NT2/D1 (cell line): ENCODE data around the gene EOLA1.
"Not testable (repeated sequence)": the region's sequence is repeated elsewhere in the genome, so short reads cannot be mapped to it uniquely, and the experiment has no call there.

Source experiments
- DNase-seq: peaks from one replicate; pipeline ENCODE4 v3.0.0-alpha.2; 2011; ENCODE audit warnings: low read depth, low spot score
- H3K27me3 ChIP-seq: 2 replicates; pipeline ENCODE4 v1.6.0; 2011; ENCODE audit warnings: mild to moderate bottlenecking; ENCODE audit not compliant: insufficient read length, insufficient read depth
- H3K36me3 ChIP-seq: 2 replicates; pipeline ENCODE4 v1.6.1; 2011; ENCODE audit warnings: mild to moderate bottlenecking, low read length, mixed read lengths; ENCODE audit not compliant: insufficient read depth, insufficient read length
- H3K4me1 ChIP-seq: 2 replicates; pipeline ENCODE4 v1.5.1; 2011; ENCODE audit not compliant: insufficient read depth, insufficient read length
- H3K4me3 ChIP-seq: 2 replicates; pipeline ENCODE4 v1.5.1; 2011; ENCODE audit warnings: low read depth; ENCODE audit not compliant: insufficient read length
- H3K9ac ChIP-seq: 2 replicates; pipeline ENCODE4 v1.6.0; 2011; ENCODE audit warnings: low read depth; ENCODE audit not compliant: insufficient read length
- H3K9me3 ChIP-seq: 2 replicates; pipeline ENCODE4 v1.5.1; 2011; ENCODE audit warnings: mild to moderate bottlenecking, low read length; ENCODE audit not compliant: insufficient read depth
- SUZ12 ChIP-seq: IDR thresholded peaks from 2 replicates; pipeline ENCODE4 v1.6.1; 2011; ENCODE audit not compliant: insufficient read length, insufficient read depth; ENCODE audit errors: extremely low read depth
- YY1 ChIP-seq: IDR thresholded peaks from 2 replicates; pipeline ENCODE4 v1.6.1; 2011; ENCODE audit not compliant: insufficient read length, insufficient read depth
- ZNF274 ChIP-seq: IDR thresholded peaks from 2 replicates; pipeline ENCODE4 v1.6.1; 2011; ENCODE audit warnings: mild to moderate bottlenecking, low read depth, low read length

The EOLA1 gene

DNA sequence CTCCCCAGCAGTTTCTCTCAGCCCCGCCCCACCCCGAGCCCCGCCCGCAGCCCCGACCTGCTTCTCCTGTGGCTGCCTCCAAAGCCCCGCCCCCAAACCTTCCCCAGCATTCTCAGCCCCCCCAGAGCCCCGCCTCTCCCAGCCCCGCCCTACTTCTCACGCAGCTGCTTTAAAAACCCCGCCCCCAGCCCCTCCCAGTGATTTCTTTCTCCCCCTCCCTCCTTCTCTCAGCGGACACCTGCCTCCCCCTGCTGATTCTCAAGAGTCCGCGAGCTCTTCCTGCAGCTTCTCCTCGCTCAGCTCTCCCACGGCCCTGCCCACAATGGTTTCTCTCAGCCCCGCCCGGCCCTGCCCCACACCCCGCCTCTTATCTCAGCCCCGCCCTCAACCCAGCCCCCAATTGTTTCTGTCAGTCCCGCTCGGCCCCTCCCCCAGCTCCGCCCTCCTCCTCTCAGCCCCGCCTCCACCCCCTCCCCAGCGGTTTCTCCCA is 636 bp upstream of the EOLA1 start:
- Histone ChIP-seq H3K4me1 (no peaks in the 10 kb centered on the region), H3K4me3 (no peak overlapping the region), H3K27me3 (peaks cover 9% of the 10 kb centered on the region), H3K9ac (no peak overlapping the region), H3K9me3 (no peaks in the 10 kb centered on the region), H3K36me3 (no peaks in the 10 kb centered on the region)
- peak; percentile 44 for DNase-seq
- TF ChIP-seq SUZ12 = no peak
- TF ChIP-seq YY1 = no peak
- TF ChIP-seq ZNF274 = no peak

DNA sequence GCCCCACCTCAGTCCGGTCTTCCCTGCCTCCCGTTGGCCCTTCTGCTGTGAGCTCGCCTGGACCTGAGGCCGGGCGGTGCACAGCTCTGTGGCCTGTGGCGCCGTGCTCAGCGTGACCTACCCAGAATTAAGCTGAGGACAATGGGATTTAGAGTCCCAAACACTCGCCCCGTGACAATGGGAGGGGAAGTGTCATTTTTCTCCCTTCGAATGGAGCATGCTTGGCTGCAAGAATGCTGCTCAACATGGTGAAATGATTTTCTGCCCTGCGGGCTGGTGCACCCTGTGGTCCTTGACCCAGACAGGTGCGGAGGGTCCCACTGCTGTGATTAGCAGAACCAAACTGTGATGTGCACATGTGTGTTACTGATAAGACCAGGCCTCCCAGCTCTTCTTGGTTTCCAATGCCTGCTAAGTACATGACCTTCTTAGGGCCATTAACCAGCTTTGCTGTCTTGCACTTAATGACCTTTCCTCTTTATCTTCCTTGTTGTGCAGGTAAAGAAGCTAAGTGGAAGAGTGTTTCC is 772 bp downstream of the EOLA1 start:
- Histone ChIP-seq H3K4me3 (peak overlapping the region; percentile 60), H3K9ac (peak overlapping the region; percentile 61), H3K36me3 (no peaks in the 10 kb centered on the region), H3K4me1 (no peaks in the 10 kb centered on the region), H3K9me3 (no peaks in the 10 kb centered on the region), H3K27me3 (peaks cover 9% of the 10 kb centered on the region)
- no peak for DNase-seq
- TF ChIP-seq YY1 (no peak), ZNF274 (no peak), SUZ12 (no peak)

DNA sequence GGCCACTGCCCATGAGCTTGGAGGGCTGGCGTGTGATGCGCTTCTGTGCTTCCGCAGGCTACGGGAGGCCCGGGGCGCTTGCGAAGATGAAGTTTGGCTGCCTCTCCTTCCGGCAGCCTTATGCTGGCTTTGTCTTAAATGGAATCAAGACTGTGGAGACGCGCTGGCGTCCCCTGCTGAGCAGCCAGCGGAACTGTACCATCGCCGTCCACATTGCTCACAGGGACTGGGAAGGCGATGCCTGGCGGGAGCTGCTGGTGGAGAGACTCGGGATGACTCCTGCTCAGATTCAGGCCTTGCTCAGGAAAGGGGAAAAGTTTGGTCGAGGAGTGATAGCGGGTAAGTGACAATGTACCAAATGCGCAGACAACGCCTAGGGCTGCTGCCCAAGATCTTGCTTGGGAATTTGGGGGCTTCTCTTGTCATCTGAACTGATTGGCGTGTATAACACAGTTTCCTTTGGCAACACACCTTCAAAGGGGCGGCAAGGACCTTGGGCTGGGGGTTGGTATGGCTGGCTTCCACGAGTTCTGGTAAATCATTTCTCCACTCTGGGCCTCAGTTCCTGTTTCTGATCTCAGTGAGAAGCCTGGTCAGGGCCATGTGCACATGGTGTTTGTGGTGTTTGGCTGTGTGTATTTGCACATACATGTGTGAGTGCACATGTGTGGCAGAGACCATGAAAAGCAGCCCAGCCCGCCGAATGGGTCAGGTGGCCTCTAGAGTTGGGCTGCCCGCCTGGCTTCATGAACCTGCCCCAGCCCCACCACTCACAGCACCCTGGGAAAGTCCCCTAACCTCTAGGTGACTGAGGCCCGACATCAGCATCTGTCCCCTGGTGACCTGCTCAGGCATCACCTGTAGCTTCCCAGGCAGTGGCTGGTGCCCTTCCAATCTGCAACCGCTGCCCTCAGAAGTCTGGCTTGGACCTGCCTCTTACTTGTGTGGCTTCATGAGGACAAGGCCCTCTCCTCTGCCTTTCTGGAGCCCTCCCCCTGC is 5.0 kb downstream of the EOLA1 start:
- not testable (repeated sequence) for H3K4me1 ChIP-seq, H3K4me3 ChIP-seq, H3K36me3 ChIP-seq, H3K27me3 ChIP-seq, H3K9ac ChIP-seq, H3K9me3 ChIP-seq
- peak; percentile 8 for DNase-seq

DNA sequence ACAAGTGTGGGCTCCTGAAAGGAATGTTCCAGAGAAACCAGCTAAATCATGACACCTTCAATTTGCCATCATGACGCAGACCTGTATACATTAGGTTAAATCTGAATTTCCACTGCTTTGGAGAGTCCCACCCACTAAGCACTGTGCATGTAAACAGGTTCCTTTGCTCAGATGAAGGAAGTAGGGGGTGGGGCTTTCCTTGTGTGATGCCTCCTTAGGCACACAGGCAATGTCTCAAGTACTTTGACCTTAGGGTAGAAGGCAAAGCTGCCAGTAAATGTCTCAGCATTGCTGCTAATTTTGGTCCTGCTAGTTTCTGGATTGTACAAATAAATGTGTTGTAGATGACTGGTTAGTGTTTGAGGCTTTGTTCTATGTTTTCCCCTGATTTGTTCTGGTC is 6.2 kb downstream of the EOLA1 start:
- DNase-seq, H3K9me3 ChIP-seq, H3K9ac ChIP-seq, H3K4me1 ChIP-seq, H3K4me3 ChIP-seq, H3K27me3 ChIP-seq, H3K36me3 ChIP-seq: not testable (repeated sequence)

DNA sequence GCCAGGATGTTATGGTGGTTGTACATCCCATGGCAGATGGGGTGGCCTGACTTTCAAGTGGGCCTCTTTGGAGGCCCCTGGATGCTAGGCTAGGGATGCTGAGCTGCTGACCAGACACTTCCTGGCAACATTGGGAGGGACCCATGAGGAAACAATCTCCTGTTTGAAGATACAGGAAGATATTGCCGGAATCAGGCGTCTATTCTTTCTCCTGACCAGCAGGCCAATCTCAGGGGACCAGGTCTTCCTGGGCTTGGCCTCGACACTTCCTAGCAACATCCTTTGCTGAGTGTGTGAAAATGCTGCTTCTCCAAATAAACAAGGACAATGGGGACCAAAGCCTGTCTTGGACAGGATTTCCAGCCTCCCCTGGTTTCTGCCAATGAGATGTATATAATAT is 7.0 kb downstream of the EOLA1 start:
- H3K4me1 ChIP-seq, H3K9ac ChIP-seq, H3K9me3 ChIP-seq, DNase-seq, H3K27me3 ChIP-seq, H3K36me3 ChIP-seq, H3K4me3 ChIP-seq: not testable (repeated sequence)

DNA sequence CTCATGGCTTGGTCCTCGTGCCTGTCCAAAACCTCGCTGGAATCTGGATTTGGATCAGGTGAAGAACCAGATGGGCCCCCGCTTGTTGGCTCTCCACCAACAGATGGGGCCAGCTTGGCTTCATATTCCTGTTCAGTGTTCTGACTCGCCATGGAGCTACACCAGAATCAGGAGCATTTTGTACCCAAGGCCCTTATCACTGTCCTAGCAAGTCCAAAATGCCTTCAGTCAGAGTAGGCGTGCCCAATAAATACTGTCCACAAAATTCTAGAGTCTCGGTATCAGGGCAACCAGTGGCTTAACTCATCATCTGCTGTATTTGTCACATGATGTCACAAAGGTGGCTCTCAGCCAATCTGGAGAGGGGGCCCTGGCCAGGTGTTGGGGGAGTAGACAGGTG is 8.9 kb downstream of the EOLA1 start, which contains the start of gene HSFX3:
Gene HSFX3, minus strand, starts transcription at position 224 of the 400 bp plus-strand sequence. Its CDS starts 72 bp downstream, at position 152.
- not testable (repeated sequence) for H3K4me1 ChIP-seq, H3K9ac ChIP-seq, H3K36me3 ChIP-seq, DNase-seq, H3K9me3 ChIP-seq, H3K4me3 ChIP-seq, H3K27me3 ChIP-seq

DNA sequence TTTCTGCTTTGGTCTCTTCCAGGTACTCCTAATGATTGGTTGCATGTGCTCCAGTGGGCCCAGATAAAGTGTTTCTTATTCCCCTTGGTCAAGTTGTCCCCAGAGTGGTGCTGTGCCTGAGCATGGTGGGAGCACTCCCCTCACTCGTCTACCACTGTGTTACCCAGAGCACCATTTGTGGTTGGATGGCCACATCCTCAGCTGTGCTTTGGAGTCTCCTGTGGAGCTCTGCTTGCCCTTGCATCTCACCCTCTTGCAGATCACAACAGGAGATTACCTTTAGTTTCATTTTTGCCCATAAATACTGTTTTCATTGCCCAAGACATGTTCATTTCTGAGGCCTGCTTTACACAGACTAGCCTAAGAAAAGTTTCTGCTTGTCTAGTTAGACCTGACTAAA is 9.6 kb downstream of the EOLA1 start:
- DNase-seq, H3K9me3 ChIP-seq, H3K36me3 ChIP-seq, H3K4me3 ChIP-seq, H3K27me3 ChIP-seq, H3K4me1 ChIP-seq, H3K9ac ChIP-seq: not testable (repeated sequence)

DNA sequence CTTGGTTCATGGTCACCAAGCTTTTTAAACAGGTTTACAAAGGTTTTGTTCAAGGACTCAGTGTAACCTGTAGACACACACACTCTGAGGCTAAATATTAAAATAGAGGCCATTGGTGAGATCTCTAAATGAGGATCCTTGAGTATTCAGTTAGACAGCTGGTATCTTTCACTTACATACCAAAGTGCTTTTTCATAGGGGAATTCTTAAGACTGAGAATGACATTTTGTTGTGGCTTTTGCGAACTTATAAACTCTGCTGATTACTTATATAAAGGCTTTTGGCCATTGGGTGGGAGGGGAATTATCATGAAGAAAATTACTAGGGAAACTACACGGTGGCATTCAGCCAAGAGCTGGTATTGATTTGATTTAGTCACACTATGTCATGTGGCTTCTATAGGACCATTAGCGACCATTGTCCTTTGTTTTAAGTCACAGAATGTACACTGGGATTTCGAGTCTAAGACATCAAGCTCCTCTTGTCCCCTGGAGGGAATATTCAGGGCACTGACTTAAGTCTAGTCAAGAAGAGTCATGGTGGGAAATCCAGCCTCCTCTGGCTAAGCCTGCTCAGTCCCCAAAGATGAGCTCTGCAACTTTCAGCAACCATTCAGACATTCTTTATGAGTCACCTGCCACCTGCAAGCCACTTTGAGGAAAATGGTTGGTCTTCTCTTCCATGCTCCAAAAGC is 10.6 kb downstream of the EOLA1 start:
- not testable (repeated sequence) for H3K27me3 ChIP-seq, H3K4me3 ChIP-seq, DNase-seq, H3K9me3 ChIP-seq, H3K36me3 ChIP-seq, H3K9ac ChIP-seq, H3K4me1 ChIP-seq

DNA sequence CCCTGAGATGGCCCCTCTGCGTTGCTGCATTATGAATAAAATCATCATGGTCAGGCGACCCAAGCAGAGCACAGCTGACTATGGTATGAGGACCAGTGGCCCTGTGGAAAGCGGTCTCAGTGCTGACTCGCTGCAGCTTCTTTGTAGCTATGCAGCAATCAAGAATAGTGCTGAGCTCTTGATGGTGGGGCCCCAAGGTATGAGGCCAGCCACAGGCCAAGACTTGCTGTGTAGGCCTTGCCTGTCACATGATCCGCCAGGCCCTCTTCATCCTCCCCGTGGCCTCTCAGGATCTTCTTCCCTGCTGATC is 11.1 kb downstream of the EOLA1 start:
- not testable (repeated sequence) for H3K36me3 ChIP-seq, H3K4me1 ChIP-seq, DNase-seq, H3K9ac ChIP-seq, H3K9me3 ChIP-seq, H3K27me3 ChIP-seq, H3K4me3 ChIP-seq

DNA sequence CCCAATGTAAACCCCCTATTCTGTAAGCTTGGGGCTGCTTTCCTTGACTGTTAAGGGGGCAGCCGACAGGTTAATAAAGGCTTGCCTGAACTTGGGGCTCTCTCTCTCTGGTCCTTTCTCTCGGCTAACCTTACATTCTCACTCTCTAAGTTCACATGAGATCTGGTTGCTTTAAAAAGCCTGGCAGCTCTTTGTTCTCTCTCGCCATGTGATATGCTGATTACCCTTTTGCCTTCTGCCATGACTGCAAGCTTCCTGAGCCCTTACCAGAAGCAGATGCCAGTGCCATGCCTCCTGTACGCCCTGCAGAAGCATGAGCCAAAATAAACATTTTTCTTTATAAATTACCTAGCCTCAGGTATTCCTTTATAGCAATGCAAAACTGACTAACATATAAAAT is 14.4 kb downstream of the EOLA1 start:
- not testable (repeated sequence) for H3K4me3 ChIP-seq, H3K4me1 ChIP-seq, H3K36me3 ChIP-seq, DNase-seq, H3K9ac ChIP-seq, H3K27me3 ChIP-seq, H3K9me3 ChIP-seq
